GM20000 (cell line): ENCODE data around the gene WNT5A.

Experiments used
- DNase-seq: peaks from one replicate; pipeline ENCODE4 v3.0.0; 2012; ENCODE audit warnings: low spot score
- CTCF ChIP-seq: IDR thresholded peaks from 2 replicates; pipeline ENCODE4 v1.5.1; 2012; ENCODE audit warnings: mild to moderate bottlenecking, control low read depth; ENCODE audit errors: extremely low read depth, missing control alignments

The WNT5A gene

GRCh38 chr3:55516392-55517030 is 29.4 kb upstream of the WNT5A start:
- no peak for TF ChIP-seq CTCF
- DNase-seq = no peak

- no peak for TF ChIP-seq CTCF
- DNase-seq = no peak
Observed at GRCh38 chr3:55515550-55516246, 28.6 kb upstream of the WNT5A start.

- DNase-seq = no peak
- no peak for TF ChIP-seq CTCF
Observed at GRCh38 chr3:55514962-55515361, 27.9 kb upstream of the WNT5A start.

- DNase-seq = no peak
- TF ChIP-seq CTCF = no peak
Observed at GRCh38 chr3:55512571-55513343, 25.7 kb upstream of the WNT5A start.

- DNase-seq = no peak
Observed at GRCh38 chr3:55511895-55512570, 24.9 kb upstream of the WNT5A start.

GRCh38 chr3:55508335-55508734 is 21.2 kb upstream of the WNT5A start:
- TF ChIP-seq CTCF = no peak
- DNase-seq = no peak

More at GRCh38 chr3:55511895-55512570, 24.9 kb upstream of the WNT5A start:
- no peak for TF ChIP-seq CTCF

GRCh38 chr3:55507808-55508207 is 20.7 kb upstream of the WNT5A start:
- no peak for DNase-seq
- no peak for TF ChIP-seq CTCF
